ENCODE measurements around the gene CLDN34.

CLDN34 gene

GRCh38 chrX:9980927-9981326, 13.8 kb downstream of the CLDN34 start:
- DNase-seq (ENCODE audit: low spot score): no peak

GRCh38 chrX:9983441-9983840, 16.3 kb downstream of the CLDN34 start:
- no peak for DNase-seq (ENCODE audit: low spot score)

GRCh38 chrX:9983846-9984245, 16.7 kb downstream of the CLDN34 start:
- DNase-seq (ENCODE audit: low spot score): no peak

GRCh38 chrX:9988762-9989161, 21.6 kb downstream of the CLDN34 start:
- DNase-seq (ENCODE audit: low spot score): peak; percentile 13

- no peak for DNase-seq (ENCODE audit: low spot score)
These were observed 24.9 kb downstream of the CLDN34 start for GRCh38 chrX:9992061-9992460.

GRCh38 chrX:9992724-9993123, 25.6 kb downstream of the CLDN34 start:
- no peak for DNase-seq (ENCODE audit: low spot score)

- peak; percentile 80 for DNase-seq (ENCODE audit: low spot score)
These were observed 28.7 kb downstream of the CLDN34 start for GRCh38 chrX:9995855-9996339.

- DNase-seq (ENCODE audit: low spot score): no peak
These were observed 29.9 kb downstream of the CLDN34 start for GRCh38 chrX:9997041-9997440.

- no peak for DNase-seq (ENCODE audit: low spot score)
These were observed 30.4 kb downstream of the CLDN34 start for GRCh38 chrX:9997524-9997923.

GRCh38 chrX:10001496-10001895, 34.3 kb downstream of the CLDN34 start:
- DNase-seq (ENCODE audit: low spot score): no peak

GRCh38 chrX:10004832-10005475, 37.8 kb downstream of the CLDN34 start:
- DNase-seq (ENCODE audit: low spot score): no peak

GRCh38 chrX:10006086-10006485, 38.9 kb downstream of the CLDN34 start:
- no peak for DNase-seq (ENCODE audit: low spot score)

GRCh38 chrX:10006770-10007169, 39.6 kb downstream of the CLDN34 start:
- DNase-seq (ENCODE audit: low spot score): no peak

- no peak for DNase-seq (ENCODE audit: low spot score)
These were observed 40.5 kb downstream of the CLDN34 start for GRCh38 chrX:10007621-10008020.

- DNase-seq (ENCODE audit: low spot score): no peak
These were observed 41.4 kb downstream of the CLDN34 start for GRCh38 chrX:10008483-10009056.

GRCh38 chrX:10009741-10010140, 42.6 kb downstream of the CLDN34 start:
- DNase-seq (ENCODE audit: low spot score): no peak

GRCh38 chrX:10010686-10011085, 43.5 kb downstream of the CLDN34 start:
- no peak for DNase-seq (ENCODE audit: low spot score)

- DNase-seq (ENCODE audit: low spot score): no peak
These were observed 44.2 kb downstream of the CLDN34 start for GRCh38 chrX:10011261-10011931.

GRCh38 chrX:10011991-10012390, 44.8 kb downstream of the CLDN34 start:
- no peak for DNase-seq (ENCODE audit: low spot score)

- peak; percentile 83 for DNase-seq (ENCODE audit: low spot score)
These were observed 47.5 kb downstream of the CLDN34 start for GRCh38 chrX:10014462-10015354.

GRCh38 chrX:10015355-10015722, 48.2 kb downstream of the CLDN34 start:
- no peak for DNase-seq (ENCODE audit: low spot score)

GRCh38 chrX:10015723-10016518, 48.8 kb downstream of the CLDN34 start:
- DNase-seq (ENCODE audit: low spot score): no peak
